Activated CD4-positive, alpha-beta T cell treated with anti-CD3 and anti-CD28 coated beads for 36 hours (primary cell): ENCODE results near the gene B3GNT7. TPM values are rescaled to one million over a fixed set of nuclear protein-coding genes. Genes with fewer than 3 reads are reported as not detected.
"Not testable (repeated sequence)": the region's sequence is repeated elsewhere in the genome, so short reads cannot be mapped to it uniquely, and the experiment has no call there.

ENCODE experiments used
- ATAC-seq: fragments of 200-7000 bp; cut with Tn5 transposase; one replicate; pipeline ENCODE4 v1.10.0; 2021; ENCODE audit warnings: mild to moderate bottlenecking, moderate library complexity
- CTCF ChIA-PET: fragments of 350-600 bp; sonication (Branson Sonifier 250); formaldehyde crosslinking; loops from one replicate; lab custom pipeline; 2021; ENCODE audit warnings: antibody characterized with exemption; lab: Charles Lee
- POLR2A ChIA-PET: fragments of 350-600 bp; sonication (Branson Sonifier 250); formaldehyde crosslinking; loops from one replicate; lab custom pipeline; 2021; ENCODE audit warnings: antibody characterized with exemption, inconsistent platforms; lab: Charles Lee
- DNase-seq: peaks from one replicate; pipeline ENCODE4 v3.0.0-alpha.2; 2020
- H3K27ac Mint-ChIP-seq: one replicate; pipeline ENCODE4 v1.8.0; 2021; ENCODE audit warnings: mixed read lengths
- H3K27me3 Mint-ChIP-seq: one replicate; pipeline ENCODE4 v1.8.0; 2021; ENCODE audit warnings: mixed read lengths
- H3K36me3 Mint-ChIP-seq: one replicate; pipeline ENCODE4 v1.8.0; 2021; ENCODE audit warnings: low read depth, mixed read lengths
- H3K4me1 Mint-ChIP-seq: one replicate; pipeline ENCODE4 v1.8.0; 2021; ENCODE audit warnings: mixed read lengths
- H3K4me3 Mint-ChIP-seq: one replicate; pipeline ENCODE4 v1.8.0; 2021; ENCODE audit warnings: mild to moderate bottlenecking, moderate library complexity, mixed read lengths
- H3K9me3 Mint-ChIP-seq: one replicate; pipeline ENCODE4 v1.8.0; 2021; ENCODE audit warnings: low read depth, mixed read lengths
- intact Hi-C, 2 experiments: fragments of 100-400 bp; cut with DNase I in 1 of 2; cut with micrococcal nuclease in 1 of 2; formaldehyde crosslinking; loops; one replicate each; pipeline versions ENCODE4 v1.14.2 to v1.15.1; 2022 to 2024; cut with DNase I, micrococcal nuclease
- total RNA-seq, 2 experiments: library from RNA; stranded (reverse); gene quantifications; one replicate each; pipeline ENCODE4 v1.2.3, GENCODE V29; 2021

B3GNT7 gene
- total RNA-seq, 2 experiments from 2014 or later, result not detected

GRCh38 chr2:231369580-231370428 lies 25.7 kb upstream of the B3GNT7 start:
- Mint-ChIP-seq H3K4me1 (no peaks in the 10 kb centered on the region), H3K4me3 (no peak overlapping the region), H3K9me3 (no peaks in the 10 kb centered on the region), H3K36me3 (no peaks in the 10 kb centered on the region), H3K27ac (no peak overlapping the region), H3K27me3 (no peaks in the 10 kb centered on the region)
- ChIA-PET POLR2A (no interaction called here), CTCF (no interaction called here)
- intact Hi-C loops, result no loop called here
- ATAC-seq (no peak), DNase-seq (no peak)

- CTCF ChIA-PET, result interaction anchor here (0.6 kb wide), 1 partner anchor 190 kb away, joined by 3 read pairs; no protein-coding TSS in a partner anchor
- intact Hi-C loops, result no loop called here
- no peak overlapping the region for H3K27ac Mint-ChIP-seq
These were observed 25.1 kb upstream of the B3GNT7 start for GRCh38 chr2:231370429-231370748.

GRCh38 chr2:231370749-231371429 lies 24.6 kb upstream of the B3GNT7 start:
- no peak for ATAC-seq
- DNase-seq, result no peak
- intact Hi-C loops, result no loop called here
- Mint-ChIP-seq H3K4me1 (no peaks in the 10 kb centered on the region), H3K36me3 (no peaks in the 10 kb centered on the region), H3K27ac (no peak overlapping the region), H3K9me3 (no peaks in the 10 kb centered on the region), H3K4me3 (no peak overlapping the region), H3K27me3 (no peaks in the 10 kb centered on the region)
- ChIA-PET CTCF (interaction anchor here (0.6 kb wide), 1 partner anchor 191 kb away, joined by 3 read pairs; no protein-coding TSS in a partner anchor), POLR2A (no interaction called here)

More at GRCh38 chr2:231370429-231370748, 25.1 kb upstream of the B3GNT7 start:
- no peaks in the 10 kb centered on the region for H3K4me1 Mint-ChIP-seq
- H3K27me3 Mint-ChIP-seq, result no peaks in the 10 kb centered on the region
- H3K36me3 Mint-ChIP-seq, result no peaks in the 10 kb centered on the region
- H3K4me3 Mint-ChIP-seq, result no peak overlapping the region
- ATAC-seq, result no peak
- POLR2A ChIA-PET, result no interaction called here
- no peaks in the 10 kb centered on the region for H3K9me3 Mint-ChIP-seq
- no peak for DNase-seq

- Mint-ChIP-seq H3K4me1 (no peaks in the 10 kb centered on the region), H3K27ac (no peak overlapping the region), H3K4me3 (no peak overlapping the region), H3K9me3 (no peaks in the 10 kb centered on the region), H3K27me3 (no peaks in the 10 kb centered on the region), H3K36me3 (no peaks in the 10 kb centered on the region)
- DNase-seq (no peak), ATAC-seq (no peak)
- ChIA-PET CTCF (no interaction called here), POLR2A (no interaction called here)
- intact Hi-C loops, result no loop called here
These were observed 24.0 kb upstream of the B3GNT7 start for GRCh38 chr2:231371430-231372054.

- ChIA-PET POLR2A (no interaction called here), CTCF (no interaction called here)
- Mint-ChIP-seq H3K27ac (no peak overlapping the region), H3K4me1 (no peaks in the 10 kb centered on the region), H3K4me3 (no peak overlapping the region), H3K27me3 (no peaks in the 10 kb centered on the region), H3K36me3 (no peaks in the 10 kb centered on the region), H3K9me3 (no peaks in the 10 kb centered on the region)
- intact Hi-C loops, result no loop called here
- ATAC-seq, result no peak
- no peak for DNase-seq
These were observed 23.2 kb upstream of the B3GNT7 start for GRCh38 chr2:231372326-231372725.

GRCh38 chr2:231373184-231373583 lies 22.3 kb upstream of the B3GNT7 start:
- ATAC-seq, result no peak
- Mint-ChIP-seq H3K4me3 (no peak overlapping the region), H3K9me3 (no peaks in the 10 kb centered on the region), H3K36me3 (no peaks in the 10 kb centered on the region), H3K27ac (no peak overlapping the region), H3K4me1 (no peaks in the 10 kb centered on the region), H3K27me3 (no peaks in the 10 kb centered on the region)
- CTCF ChIA-PET, result no interaction called here
- DNase-seq, result no peak
- POLR2A ChIA-PET, result no interaction called here
- intact Hi-C loops, result no loop called here

GRCh38 chr2:231373786-231374349 lies 21.6 kb upstream of the B3GNT7 start:
- Mint-ChIP-seq H3K4me1 (no peaks in the 10 kb centered on the region), H3K27ac (no peak overlapping the region), H3K36me3 (no peaks in the 10 kb centered on the region), H3K9me3 (no peaks in the 10 kb centered on the region), H3K4me3 (no peak overlapping the region), H3K27me3 (no peaks in the 10 kb centered on the region)
- DNase-seq, result no peak
- POLR2A ChIA-PET, result no interaction called here
- ATAC-seq, result no peak
- CTCF ChIA-PET, result interaction anchor here (1.5 kb wide), 1 partner anchor 37 kb away, joined by 5 read pairs; no protein-coding TSS in a partner anchor
- intact Hi-C loops, result no loop called here

- DNase-seq, result no peak
- ChIA-PET POLR2A (no interaction called here), CTCF (interaction anchor here (0.6 to 1.5 kb wide), 5 partner anchors 10 to 78 kb away, joined by 3 to 5 read pairs (median 3); no protein-coding TSS in a partner anchor)
- no peaks in the 10 kb centered on the region for H3K9me3 Mint-ChIP-seq
- no peak overlapping the region for H3K27ac Mint-ChIP-seq
- no peak overlapping the region for H3K4me3 Mint-ChIP-seq
- intact Hi-C loops, result no loop called here
- H3K27me3 Mint-ChIP-seq, result no peaks in the 10 kb centered on the region
- no peaks in the 10 kb centered on the region for H3K4me1 Mint-ChIP-seq
- no peak for ATAC-seq
- H3K36me3 Mint-ChIP-seq, result no peaks in the 10 kb centered on the region
These were observed 20.7 kb upstream of the B3GNT7 start for GRCh38 chr2:231374771-231375170.

GRCh38 chr2:231375994-231376615 lies 19.4 kb upstream of the B3GNT7 start:
- CTCF ChIA-PET, result not testable (repeated sequence)

GRCh38 chr2:231376857-231377256 lies 18.7 kb upstream of the B3GNT7 start:
- Mint-ChIP-seq H3K36me3 (no peaks in the 10 kb centered on the region), H3K27ac (no peak overlapping the region), H3K4me1 (no peaks in the 10 kb centered on the region), H3K9me3 (no peaks in the 10 kb centered on the region), H3K27me3 (no peaks in the 10 kb centered on the region), H3K4me3 (no peak overlapping the region)
- DNase-seq, result no peak
- intact Hi-C loops, result no loop called here
- POLR2A ChIA-PET, result no interaction called here
- CTCF ChIA-PET, result no interaction called here
- no peak for ATAC-seq

More at GRCh38 chr2:231375994-231376615, 19.4 kb upstream of the B3GNT7 start:
- DNase-seq, H3K27ac Mint-ChIP-seq, ATAC-seq, H3K27me3 Mint-ChIP-seq, H3K4me1 Mint-ChIP-seq, H3K4me3 Mint-ChIP-seq, H3K36me3 Mint-ChIP-seq, intact Hi-C loops, POLR2A ChIA-PET, H3K9me3 Mint-ChIP-seq: not testable (repeated sequence)

GRCh38 chr2:231378026-231378722 lies 17.3 kb upstream of the B3GNT7 start:
- H3K27me3 Mint-ChIP-seq, result no peaks in the 10 kb centered on the region
- no peaks in the 10 kb centered on the region for H3K36me3 Mint-ChIP-seq
- DNase-seq, result no peak
- intact Hi-C loops, result no loop called here
- ChIA-PET POLR2A (no interaction called here), CTCF (no interaction called here)
- H3K27ac Mint-ChIP-seq, result no peak overlapping the region
- H3K4me3 Mint-ChIP-seq, result no peak overlapping the region
- H3K4me1 Mint-ChIP-seq, result no peaks in the 10 kb centered on the region
- no peaks in the 10 kb centered on the region for H3K9me3 Mint-ChIP-seq
- no peak for ATAC-seq
